OCI-LY7 (cell line): ENCODE measurements around the gene TIMM17B.

Source experiments
- CTCF ChIP-seq: fragments of 200-600 bp; sonication (generic); conservative IDR thresholded peaks from 2 replicates; pipeline ENCODE4 v1.5.1; 2014; ENCODE audit warnings: mild to moderate bottlenecking, antibody characterized with exemption, low read length, moderate library complexity, mixed read lengths
- EZH2phosphoT487 ChIP-seq: fragments of 200-600 bp; sonication (generic); IDR thresholded peaks from 2 replicates; pipeline ENCODE4 v1.6.1; 2018; ENCODE audit warnings: low read depth, borderline replicate concordance, mild to moderate bottlenecking, mixed run types, antibody characterized with exemption, low read length, moderate library complexity, mixed read lengths

DNA sequence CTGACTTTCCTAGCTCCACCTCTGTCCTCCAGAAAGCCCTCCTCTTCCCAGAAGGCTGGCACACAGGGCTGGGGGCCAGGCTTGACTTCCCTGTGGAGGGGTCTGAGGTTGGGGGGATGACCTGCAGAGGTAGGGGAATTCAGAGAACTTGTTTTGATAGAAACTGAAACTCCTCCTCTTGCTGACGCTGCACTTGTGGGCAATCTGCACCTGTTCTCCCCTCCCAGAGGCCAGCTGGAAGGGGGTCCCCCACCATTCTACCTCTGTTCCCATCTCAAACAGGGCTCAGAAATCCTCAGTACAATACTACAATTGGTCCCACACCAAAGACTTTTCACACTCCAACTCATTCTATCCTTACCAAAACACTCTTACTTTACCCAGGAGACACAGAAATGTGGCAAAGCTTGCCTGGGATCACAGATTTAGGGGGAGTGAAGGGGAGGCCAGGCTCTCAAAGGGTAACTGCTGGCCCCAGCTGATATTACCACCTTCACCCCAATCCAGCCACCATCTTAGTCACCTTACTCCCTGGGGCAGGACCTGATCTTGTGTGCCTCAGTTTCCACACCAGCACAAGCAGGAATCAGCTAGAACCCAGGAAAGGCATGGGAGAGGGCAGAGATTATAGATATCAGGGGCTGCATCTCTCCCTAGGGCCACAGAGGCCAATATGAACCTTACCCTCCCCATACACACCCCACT is 41.3 kb upstream of the TIMM17B start:
- TF ChIP-seq CTCF (no peak), EZH2phosphoT487 (no peak)
